Naive thymus-derived CD8-positive, alpha-beta T cell (primary cell): ENCODE results near the gene LRRC27. TPM values are rescaled to one million over a fixed set of nuclear protein-coding genes. Genes with fewer than 3 reads are reported as not detected.
"Not testable (repeated sequence)": the region's sequence is repeated elsewhere in the genome, so short reads cannot be mapped to it uniquely, and the experiment has no call there.

Experiments used
- ATAC-seq, 2 donors: fragments of 150-1000 bp; cut with Tn5 transposase in 1 of 2; sonication (Bioruptor Pico), chemical (Tn5 transposase) in 1 of 2; 1 replicate in 1 of 2; 2 replicates in 1 of 2; pipeline ENCODE4 v1.10.0; 2021; ENCODE audit warnings: mild to moderate bottlenecking in 2 of 2, moderate library complexity in 2 of 2
- POLR2A ChIA-PET: fragments of 350-600 bp; sonication (Branson Sonifier 250); formaldehyde crosslinking; loops from one replicate; lab custom pipeline; 2021; ENCODE audit warnings: antibody characterized with exemption; lab: Charles Lee
- DNase-seq, 10 donors: peaks; one replicate each; pipeline versions ENCODE4 v3.0.0 to v3.0.0-alpha.2; 2020 to 2022
- H3K27ac Mint-ChIP-seq, 10 donors: one replicate each; pipeline ENCODE4 v1.8.0; 2020 to 2022; ENCODE audit warnings: mild to moderate bottlenecking in 10 of 10, mixed read lengths in 10 of 10, moderate library complexity in 4 of 10, inconsistent platforms in 1 of 10
- H3K27me3 Mint-ChIP-seq, 5 donors: one replicate each; pipeline ENCODE4 v1.8.0; 2021 to 2022; ENCODE audit warnings: mixed read lengths in 5 of 5
- H3K36me3 Mint-ChIP-seq, 3 donors: one replicate each; pipeline ENCODE4 v1.8.0; 2020 to 2022; ENCODE audit warnings: mixed read lengths in 3 of 3, mild to moderate bottlenecking in 2 of 3, inconsistent platforms in 1 of 3
- H3K4me1 Mint-ChIP-seq, 4 donors: one replicate each; pipeline ENCODE4 v1.8.0; 2021 to 2022; ENCODE audit warnings: mixed read lengths in 4 of 4
- H3K4me3 Mint-ChIP-seq, 10 donors: one replicate each; pipeline ENCODE4 v1.8.0; 2020 to 2022; ENCODE audit warnings: mild to moderate bottlenecking in 10 of 10, mixed read lengths in 10 of 10, moderate library complexity in 6 of 10, inconsistent platforms in 1 of 10
- H3K9me3 Mint-ChIP-seq, 9 donors: one replicate each; pipeline ENCODE4 v1.8.0; 2020 to 2022; ENCODE audit warnings: mixed read lengths in 9 of 9, mild to moderate bottlenecking in 3 of 9, inconsistent platforms in 1 of 9, moderate library complexity in 1 of 9
- polyA plus RNA-seq, 3 donors: library from polyadenylated mRNA; unstranded; fragments of 300-500 nt; fragmentation: Illumina TruSeq; gene quantifications; one replicate each; pipeline ENCODE4 v1.2.3, GENCODE V29; 2021
- total RNA-seq, 8 experiments: library from RNA in 2 of 8; stranded (reverse) in 2 of 8; gene quantifications; one replicate each; pipeline ENCODE4 v1.2.3 and lab custom pipeline; 2021 to 2026

LRRC27 gene
- total and polyA plus RNA-seq, 5 experiments from 2014 or later: 2.4 to 7.9 (median 4.7) TPM

GRCh38 chr10:132375795-132376297 is 43.9 kb downstream of the LRRC27 start:
- Mint-ChIP-seq H3K9me3 (no peaks in the 10 kb centered on the region), H3K4me1 (peaks cover 4 to 10% (median 8%) of the 10 kb centered on the region in 4 donors), H3K36me3 (peaks cover 0 to 2% (median 0%) of the 10 kb centered on the region in 3 donors), H3K27ac (peak overlapping the region in 1 of 10 donors; percentile 19), H3K4me3 (no peak overlapping the region), H3K27me3 (peaks cover 0 to 3% (median 0%) of the 10 kb centered on the region in 5 donors)
- POLR2A ChIA-PET: no interaction called here
- DNase-seq (no peak), ATAC-seq (no peak)

DNA sequence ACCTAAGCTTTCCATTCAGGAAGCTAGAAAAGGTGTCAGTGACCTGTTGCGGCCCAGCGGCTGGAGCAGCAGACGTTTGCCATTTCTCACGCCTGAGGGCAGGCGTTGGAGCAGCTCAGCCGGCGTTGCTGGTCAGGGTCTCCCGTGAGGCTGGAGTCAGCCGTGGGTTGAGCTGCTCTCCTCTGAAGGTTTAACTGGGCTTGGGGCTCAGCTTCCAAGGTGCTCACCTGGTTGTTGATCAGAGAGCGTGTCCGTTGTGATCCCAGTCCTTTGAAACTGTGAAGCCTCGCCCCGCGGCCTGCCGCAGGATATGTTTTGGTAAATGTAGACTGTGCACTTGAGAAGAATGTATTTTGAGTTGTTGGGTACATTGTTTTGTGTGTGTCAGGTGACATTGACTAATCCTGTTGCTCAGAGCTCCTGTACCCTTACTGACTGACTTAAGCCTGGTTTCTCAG is 44.4 kb downstream of the LRRC27 start:
- DNase-seq (peak in 1 of 10 donors; percentile 47), ATAC-seq (no peak)
- no peak overlapping the region for H3K4me3 Mint-ChIP-seq
- H3K9me3 Mint-ChIP-seq: no peaks in the 10 kb centered on the region
- peaks cover 0 to 2% (median 0%) of the 10 kb centered on the region in 3 donors for H3K36me3 Mint-ChIP-seq
- POLR2A ChIA-PET: no interaction called here
- H3K27ac Mint-ChIP-seq: peak overlapping the region in 1 of 10 donors; percentile 12
- H3K27me3 Mint-ChIP-seq: peaks cover 0 to 3% (median 0%) of the 10 kb centered on the region in 5 donors
- H3K4me1 Mint-ChIP-seq: peaks cover 5 to 11% (median 8%) of the 10 kb centered on the region in 4 donors

- POLR2A ChIA-PET: interaction anchor here (0.9 kb wide), 1 partner anchor 22 kb away, joined by 4 read pairs; no protein-coding TSS in a partner anchor
- no peaks in the 10 kb centered on the region for H3K27me3 Mint-ChIP-seq
- peaks cover 2 to 16% (median 9%) of the 10 kb centered on the region in 4 donors for H3K4me1 Mint-ChIP-seq
These were observed 45.3 kb downstream of the LRRC27 start for GRCh38 chr10:132377326-132377725.

DNA sequence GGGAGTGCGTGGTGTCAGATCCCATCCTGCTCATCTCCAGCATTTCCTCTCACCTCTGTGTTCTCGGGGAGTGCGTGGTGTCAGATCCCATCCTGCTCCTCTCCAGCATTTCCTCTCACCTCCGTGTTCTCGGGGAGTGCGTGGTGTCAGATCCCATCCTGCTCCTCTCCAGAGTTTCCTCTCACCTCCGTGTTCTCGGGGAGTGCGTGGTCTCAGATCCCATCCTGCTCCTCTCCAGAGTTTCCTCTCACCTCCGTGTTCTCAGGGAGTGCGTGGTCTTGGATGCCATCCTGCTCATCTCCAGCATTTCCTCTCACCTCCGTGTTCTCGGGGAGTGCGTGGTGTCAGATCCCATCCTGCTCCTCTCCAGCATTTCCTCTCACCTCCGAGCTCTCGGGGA is 47.0 kb downstream of the LRRC27 start:
- H3K4me1 Mint-ChIP-seq: peaks cover 4 to 23% (median 15%) of the 10 kb centered on the region in 4 donors
- DNase-seq, H3K4me3 Mint-ChIP-seq, H3K9me3 Mint-ChIP-seq, H3K36me3 Mint-ChIP-seq, H3K27me3 Mint-ChIP-seq, H3K27ac Mint-ChIP-seq, ATAC-seq, POLR2A ChIA-PET: not testable (repeated sequence)

More at GRCh38 chr10:132377326-132377725, 45.3 kb downstream of the LRRC27 start:
- H3K4me3 Mint-ChIP-seq: no peak overlapping the region
- no peak for DNase-seq
- ATAC-seq: no peak
- no peaks in the 10 kb centered on the region for H3K9me3 Mint-ChIP-seq
- peaks cover 0 to 2% (median 0%) of the 10 kb centered on the region in 3 donors for H3K36me3 Mint-ChIP-seq
- H3K27ac Mint-ChIP-seq: peak overlapping the region in 4 of 10 donors; percentile 5 to 57 (median 28)

DNA sequence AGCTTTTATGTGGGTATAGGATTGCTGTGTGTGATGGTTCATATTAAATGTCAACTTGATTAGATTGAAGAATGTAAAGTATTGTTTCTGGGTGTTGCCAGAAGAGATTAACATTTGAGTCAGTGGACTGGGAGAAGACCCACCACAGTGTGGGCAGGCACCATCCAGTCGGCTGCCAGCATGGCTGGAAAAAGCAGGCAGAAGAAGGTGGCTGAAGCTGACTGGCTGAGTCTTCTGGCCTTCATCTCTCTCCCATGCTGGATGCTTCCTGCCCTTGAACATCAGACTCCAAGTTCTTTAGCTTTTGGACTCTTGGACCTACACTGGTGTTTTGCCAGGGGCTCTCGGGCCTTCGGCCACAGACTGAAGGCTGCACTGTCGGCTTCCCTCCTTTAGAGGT is 49.0 kb downstream of the LRRC27 start:
- H3K9me3 Mint-ChIP-seq, H3K27me3 Mint-ChIP-seq, POLR2A ChIA-PET, H3K36me3 Mint-ChIP-seq, ATAC-seq, H3K4me3 Mint-ChIP-seq, DNase-seq, H3K27ac Mint-ChIP-seq: not testable (repeated sequence)
- peaks cover 4 to 25% (median 15%) of the 10 kb centered on the region in 4 donors for H3K4me1 Mint-ChIP-seq

- no peaks in the 10 kb centered on the region for H3K27me3 Mint-ChIP-seq
- ATAC-seq: no peak
- no peak overlapping the region for H3K4me3 Mint-ChIP-seq
- peak overlapping the region in 4 of 10 donors; percentile 6 to 59 (median 31) for H3K27ac Mint-ChIP-seq
- POLR2A ChIA-PET: no interaction called here
- peaks cover 0 to 2% (median 0%) of the 10 kb centered on the region in 3 donors for H3K36me3 Mint-ChIP-seq
- DNase-seq: no peak
- peaks cover 4 to 23% (median 15%) of the 10 kb centered on the region in 4 donors for H3K4me1 Mint-ChIP-seq
- H3K9me3 Mint-ChIP-seq: no peaks in the 10 kb centered on the region
These were observed 49.7 kb downstream of the LRRC27 start for GRCh38 chr10:132381741-132382140.

DNA sequence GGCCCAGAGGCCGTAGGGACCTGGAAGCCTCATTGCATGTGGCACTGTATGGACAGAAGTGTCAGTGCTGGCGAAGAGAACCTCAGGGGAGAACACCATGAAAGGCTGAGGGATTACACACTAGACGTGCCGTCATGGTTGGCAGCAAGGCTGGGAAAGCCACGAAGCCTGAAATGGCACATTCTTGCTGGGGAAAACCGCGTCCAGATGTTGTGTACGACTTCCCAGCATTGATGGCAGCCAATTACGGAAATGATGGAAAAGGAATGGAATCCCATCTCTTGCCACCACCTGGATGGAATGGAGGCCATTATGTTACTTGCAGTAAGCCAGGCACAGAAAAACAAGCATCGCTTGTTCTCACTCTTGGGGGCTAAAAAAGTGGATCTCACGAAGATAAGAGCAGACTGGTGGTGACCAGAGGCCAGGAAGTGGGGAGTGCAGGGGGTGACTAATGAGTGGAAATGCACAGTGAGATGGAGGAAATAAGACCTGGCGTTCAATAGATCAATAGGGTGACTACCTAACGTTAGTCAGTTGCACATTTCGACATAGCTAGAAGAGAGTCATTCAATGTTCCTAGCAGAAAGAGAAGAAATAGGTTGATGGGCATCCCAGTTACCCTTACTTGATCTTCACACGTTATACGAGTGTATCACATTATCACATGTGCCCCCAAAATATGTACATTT is 50.4 kb downstream of the LRRC27 start:
- Mint-ChIP-seq H3K27me3 (no peaks in the 10 kb centered on the region), H3K27ac (peak overlapping the region in 3 of 10 donors; percentile 9 to 59 (median 32)), H3K4me1 (peaks cover 6 to 23% (median 15%) of the 10 kb centered on the region in 4 donors), H3K36me3 (peaks cover 0 to 2% (median 0%) of the 10 kb centered on the region in 3 donors), H3K4me3 (no peak overlapping the region), H3K9me3 (no peaks in the 10 kb centered on the region)
- ATAC-seq: no peak
- no peak for DNase-seq
- POLR2A ChIA-PET: no interaction called here

DNA sequence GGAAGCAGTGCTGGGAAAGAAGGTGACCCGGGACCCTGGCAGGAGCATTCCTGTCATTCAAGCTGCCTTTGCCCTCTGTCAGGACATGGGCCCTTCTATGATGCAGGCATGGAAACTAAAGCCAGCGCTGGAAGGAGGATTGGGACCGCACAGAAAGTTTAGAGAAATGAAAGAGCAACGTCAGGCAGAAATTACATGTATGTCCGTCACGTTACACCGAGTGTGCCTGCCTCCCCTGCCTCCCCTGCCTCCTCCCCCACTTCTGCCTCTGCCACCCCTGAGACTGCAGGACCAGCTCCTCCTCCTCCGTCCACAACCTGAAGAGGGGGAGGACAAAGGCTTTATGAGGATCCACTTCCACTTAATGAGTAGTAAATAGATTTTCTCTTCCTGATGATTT is 51.1 kb downstream of the LRRC27 start:
- no peak for ATAC-seq
- Mint-ChIP-seq H3K27ac (peak overlapping the region in 4 of 10 donors; percentile 9 to 59 (median 33)), H3K4me3 (no peak overlapping the region), H3K9me3 (no peaks in the 10 kb centered on the region), H3K27me3 (no peaks in the 10 kb centered on the region), H3K36me3 (peaks cover 0 to 2% (median 0%) of the 10 kb centered on the region in 3 donors), H3K4me1 (peaks cover 8 to 27% (median 17%) of the 10 kb centered on the region in 4 donors)
- POLR2A ChIA-PET: no interaction called here
- no peak for DNase-seq

- Mint-ChIP-seq H3K4me3 (no peak overlapping the region), H3K36me3 (no peaks in the 10 kb centered on the region), H3K4me1 (peaks cover 8 to 27% (median 17%) of the 10 kb centered on the region in 4 donors), H3K9me3 (no peaks in the 10 kb centered on the region), H3K27me3 (no peaks in the 10 kb centered on the region), H3K27ac (peak overlapping the region in 3 of 10 donors; percentile 35 to 64 (median 51))
- ATAC-seq: no peak
- POLR2A ChIA-PET: no interaction called here
- peak in 1 of 10 donors; percentile 59 for DNase-seq
These were observed 51.8 kb downstream of the LRRC27 start for GRCh38 chr10:132383751-132384196.

- Mint-ChIP-seq H3K9me3 (no peaks in the 10 kb centered on the region), H3K36me3 (no peaks in the 10 kb centered on the region), H3K27me3 (no peaks in the 10 kb centered on the region), H3K27ac (peak overlapping the region in 4 of 10 donors; percentile 59 to 90 (median 71)), H3K4me3 (no peak overlapping the region), H3K4me1 (peaks cover 8 to 27% (median 17%) of the 10 kb centered on the region in 4 donors)
- POLR2A ChIA-PET: no interaction called here
- no peak for ATAC-seq
- DNase-seq: peak in 1 of 10 donors; percentile 28
These were observed 52.8 kb downstream of the LRRC27 start for GRCh38 chr10:132384618-132385388.

GRCh38 chr10:132385389-132385667 is 53.3 kb downstream of the LRRC27 start:
- ATAC-seq (no peak), DNase-seq (peak in 1 of 10 donors; percentile 42)
- no peaks in the 10 kb centered on the region for H3K27me3 Mint-ChIP-seq
- peak overlapping the region in 1 of 10 donors; percentile 34 for H3K4me3 Mint-ChIP-seq
- H3K27ac Mint-ChIP-seq: peak overlapping the region in 5 of 10 donors; percentile 24 to 90 (median 64)
- H3K4me1 Mint-ChIP-seq: peaks cover 8 to 27% (median 18%) of the 10 kb centered on the region in 4 donors
- no peaks in the 10 kb centered on the region for H3K9me3 Mint-ChIP-seq
- POLR2A ChIA-PET: no interaction called here
- H3K36me3 Mint-ChIP-seq: no peaks in the 10 kb centered on the region

DNA sequence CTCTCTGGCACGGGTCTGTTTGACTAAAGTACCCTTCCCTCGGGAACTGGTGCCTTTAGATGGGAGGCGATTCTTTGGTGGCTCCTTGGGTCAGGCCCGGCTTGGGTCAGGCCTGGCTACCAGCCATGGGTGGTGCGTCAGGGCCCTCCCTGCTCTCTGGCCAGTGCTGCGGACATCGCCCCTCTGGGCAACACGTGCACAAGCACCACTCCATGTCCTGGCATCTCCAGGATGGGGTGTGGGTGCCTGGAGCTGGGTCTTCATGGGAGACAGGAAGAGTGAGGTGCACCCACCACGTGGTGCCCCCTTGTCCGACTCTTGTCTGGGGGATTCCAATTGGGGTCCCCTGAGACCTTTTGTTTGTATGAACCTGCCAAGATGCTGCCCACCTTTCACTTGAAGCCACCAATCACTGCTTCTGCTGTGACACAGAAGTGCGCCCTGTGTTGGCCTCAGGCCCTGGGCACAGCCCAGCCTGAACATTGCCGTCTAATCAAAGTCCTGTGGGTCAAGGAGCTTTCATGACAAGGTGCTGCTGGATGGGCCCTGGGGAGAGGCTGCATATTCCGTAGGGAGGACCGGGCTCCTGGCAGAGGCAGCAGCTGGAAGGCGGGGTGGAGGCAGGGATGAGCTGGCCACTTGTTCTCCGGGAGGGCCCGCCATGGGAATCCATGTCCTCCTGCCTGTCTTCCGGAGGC is 53.9 kb downstream of the LRRC27 start:
- no peak for ATAC-seq
- Mint-ChIP-seq H3K9me3 (no peaks in the 10 kb centered on the region), H3K4me1 (peaks cover 8 to 27% (median 18%) of the 10 kb centered on the region in 4 donors), H3K4me3 (peak overlapping the region in 1 of 10 donors; percentile 34), H3K27me3 (no peaks in the 10 kb centered on the region), H3K36me3 (no peaks in the 10 kb centered on the region), H3K27ac (peak overlapping the region in 6 of 10 donors; percentile 5 to 90 (median 44))
- POLR2A ChIA-PET: interaction anchor here (1.0 kb wide), 1 partner anchor 66 kb away, joined by 3 read pairs; no protein-coding TSS in a partner anchor
- DNase-seq: peak in 1 of 10 donors; percentile 61
